Ishikawa (cell line): Measurements from ENCODE around the gene SRSF7.

Experiments used
- EGR1 ChIP-seq: IDR thresholded peaks from 2 replicates; pipeline ENCODE4 v1.6.1; 2012
- EP300 ChIP-seq: IDR thresholded peaks from 2 replicates; pipeline ENCODE4 v1.6.1; 2012; ENCODE audit warnings: borderline replicate concordance
- FOXM1 ChIP-seq: IDR thresholded peaks from 2 replicates; pipeline ENCODE4 v1.6.1; 2012; ENCODE audit warnings: low read depth, borderline replicate concordance
- RAD21 ChIP-seq: IDR thresholded peaks from 2 replicates; pipeline ENCODE4 v1.6.1; 2012; ENCODE audit warnings: low read depth
- REST ChIP-seq: IDR thresholded peaks from 2 replicates; pipeline ENCODE4 v1.6.1; 2012; ENCODE audit warnings: low read depth, mild to moderate bottlenecking
- TAF1 ChIP-seq: IDR thresholded peaks from 2 replicates; pipeline ENCODE4 v1.6.1; 2012; ENCODE audit warnings: low read depth, mild to moderate bottlenecking
- YY1 ChIP-seq: IDR thresholded peaks from 2 replicates; pipeline ENCODE4 v1.6.1; 2012; ENCODE audit warnings: low read depth
- ZBTB7A ChIP-seq: IDR thresholded peaks from 2 replicates; pipeline ENCODE4 v1.6.1; 2012; ENCODE audit warnings: low read depth
- TF ChIP-seq, protein P1 (sequence below): IDR thresholded peaks from 2 replicates; pipeline ENCODE4 v1.6.1; 2012

DNA sequence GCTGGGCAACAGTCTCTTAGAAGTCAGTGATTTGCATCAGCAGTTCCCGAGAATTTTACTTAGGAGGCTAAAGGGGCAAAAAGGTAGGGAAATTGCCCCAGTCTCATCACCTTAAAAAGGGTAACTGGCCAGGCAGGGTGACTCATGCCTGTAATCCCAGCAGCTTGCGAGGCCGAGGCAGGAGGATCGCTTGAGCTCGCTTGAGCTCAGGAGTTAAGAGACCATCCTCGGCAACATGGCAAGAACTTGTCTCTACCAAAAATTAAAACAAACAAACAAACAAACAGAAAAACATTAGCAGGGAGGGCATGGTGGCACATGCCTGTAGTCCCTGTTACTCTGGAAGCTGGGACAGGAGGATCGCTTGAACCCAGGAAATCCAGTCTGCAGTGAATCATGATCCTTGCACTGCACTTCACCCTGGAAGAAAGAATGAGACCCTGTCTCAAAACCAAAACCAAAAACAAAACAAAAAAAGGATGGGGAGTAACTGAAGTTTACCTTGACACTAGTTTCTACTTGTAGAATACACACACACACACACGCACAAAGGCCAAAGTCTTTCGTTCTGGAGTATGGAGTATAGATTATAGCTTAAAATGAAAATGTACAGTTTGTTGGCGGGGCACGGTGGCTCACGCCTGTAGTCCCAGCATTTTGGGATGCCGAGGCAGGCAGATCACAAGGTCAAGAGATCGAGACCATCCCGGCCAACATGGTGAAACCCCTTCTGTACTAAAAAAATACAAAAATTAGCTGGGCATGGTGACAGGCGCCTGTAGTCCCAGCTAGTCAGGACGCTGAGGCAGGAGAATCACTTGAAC is 24.1 kb upstream of the SRSF7 start:
- TF ChIP-seq FOXM1 (no peak), EGR1 (no peak), TAF1 (no peak), EP300 (no peak), RAD21 (no peak), YY1 (no peak), REST (no peak), ZBTB7A (no peak)
- TF ChIP-seq, protein P1, sequence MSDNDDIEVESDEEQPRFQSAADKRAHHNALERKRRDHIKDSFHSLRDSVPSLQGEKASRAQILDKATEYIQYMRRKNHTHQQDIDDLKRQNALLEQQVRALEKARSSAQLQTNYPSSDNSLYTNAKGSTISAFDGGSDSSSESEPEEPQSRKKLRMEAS = no peak
